ENCODE measurements around the gene CRTAC1. TPM values are rescaled to one million over a fixed set of nuclear protein-coding genes. Genes with fewer than 3 reads are reported as not detected.

Gene CRTAC1
- total RNA-seq, 1 experiment from 2014 or later, result 0.46 TPM

GRCh38 chr10:98078774-98079173 is 48.4 kb upstream of the CRTAC1 start:
- H4K91ac ChIP-seq (ENCODE audit: insufficient read length, low read depth, low read length), result no peak overlapping the region
- no peak overlapping the region for H2BK12ac ChIP-seq (ENCODE audit: insufficient read length, low read depth, low read length)
- no peak overlapping the region for H3T11ph ChIP-seq (ENCODE audit: low read length)
- no peaks in the 10 kb centered on the region for H3K23me2 ChIP-seq (ENCODE audit: insufficient read length, low read depth, low read length, poor library complexity, severe bottlenecking)
- H3K4ac ChIP-seq (ENCODE audit: low read depth, low read length), result no peak overlapping the region
- H2BK15ac ChIP-seq (ENCODE audit: low read depth, low read length), result no peak overlapping the region
- no peak overlapping the region for H4K8ac ChIP-seq (replicated peaks; ENCODE audit: insufficient read length, low read depth, low read length)
- no peak overlapping the region for H3K4me2 ChIP-seq (ENCODE audit: insufficient read depth, insufficient read length, low read length)
- no peak overlapping the region for H3K23ac ChIP-seq (ENCODE audit: insufficient read length, low read depth, low read length)
- H3K4me1 Mint-ChIP-seq, result peaks cover 0 to 7% of the 10 kb centered on the region in 2 experiments; a peak in 2 of 4 replicates
- H3K9ac ChIP-seq (ENCODE audit: extremely low read depth, insufficient read length, low read length), result no peak overlapping the region
- H2BK20ac ChIP-seq (ENCODE audit: low read depth, low read length, poor library complexity, severe bottlenecking), result no peak overlapping the region
- no peaks in the 10 kb centered on the region for H4K20me1 ChIP-seq (ENCODE audit: control insufficient read depth, insufficient read depth, insufficient read length)
- no peak overlapping the region for H3K4me3 Mint-ChIP-seq
- H2BK5ac ChIP-seq (ENCODE audit: insufficient read length, low read length), result no peak overlapping the region
- H3K27ac ChIP-seq (ENCODE audit: insufficient read length, low read depth, low read length), result no peak overlapping the region
- no CpG with 5 or more reads among the region's 1 CpG for whole genome bisulfite sequencing (ENCODE audit: extremely low coverage, insufficient read length, low lambda C conversion rate)
- H3K27ac Mint-ChIP-seq, result no peak overlapping the region
- H3K4me1 ChIP-seq (ENCODE audit: insufficient read depth, low read length), result no peaks in the 10 kb centered on the region
- no peak overlapping the region for H2BK120ac ChIP-seq (ENCODE audit: low read depth, low read length, poor library complexity, severe bottlenecking)
- DNase-seq, result no peak
- H3K14ac ChIP-seq (ENCODE audit: insufficient read depth, low read length), result no peak overlapping the region
- no peaks in the 10 kb centered on the region for H3K79me2 ChIP-seq (ENCODE audit: insufficient read depth, low read length)
- no peaks in the 10 kb centered on the region for H3K36me3 Mint-ChIP-seq (ENCODE audit: insufficient read depth in 1 of 3, low read depth in 3 of 3)
- H3K79me1 ChIP-seq (ENCODE audit: insufficient read depth, low read depth, low read length, poor library complexity, severe bottlenecking), result no peaks in the 10 kb centered on the region
- TF ChIP-seq CTCF (conservative IDR thresholded peaks at IDR 0.05), result no peak
- no peak overlapping the region for H2AFZ ChIP-seq (ENCODE audit: low read length)
- H2AK5ac ChIP-seq (ENCODE audit: insufficient read length, low read length), result no peak overlapping the region
- H3K9me3 ChIP-seq (ENCODE audit: control insufficient read depth, low read depth, low read length), result no peaks in the 10 kb centered on the region
- no peaks in the 10 kb centered on the region; the same call in 1 of the 2 replicates for H3K27me3 ChIP-seq (ENCODE audit: insufficient read depth, low read length)
- no peak overlapping the region for H3K18ac ChIP-seq (ENCODE audit: insufficient read length, low read depth, low read length)
- no peak overlapping the region for H4K5ac ChIP-seq (ENCODE audit: insufficient read length, low read depth, low read length)
- H3K27me3 Mint-ChIP-seq (ENCODE audit: low read depth), result peaks cover 50% of the 10 kb centered on the region
- H3K9me3 Mint-ChIP-seq, result no peaks in the 10 kb centered on the region
- H3K56ac ChIP-seq (ENCODE audit: insufficient read length, low read depth, low read length), result no peak overlapping the region

All from H9 (cell line).